GM20431 (cell line): ENCODE results near the gene KRTAP4-3.
"Not testable (repeated sequence)": the region's sequence is repeated elsewhere in the genome, so short reads cannot be mapped to it uniquely, and the experiment has no call there.

Experiments used
- in situ Hi-C: fragments of 300-500 bp; cut with MseI, MboI; formaldehyde crosslinking; loops from one replicate; pipeline ENCODE4 v1.15.0; 2020; ENCODE audit warnings: low sequenced_read_pairs; ENCODE audit not compliant: unreplicated experiment

The KRTAP4-3 gene

GRCh38 chr17:41121742-41122141, 46.3 kb downstream of the KRTAP4-3 start:
- in situ Hi-C loops = no loop called here

- in situ Hi-C loops = not testable (repeated sequence)
Observed at GRCh38 chr17:41119696-41120690, 48.0 kb downstream of the KRTAP4-3 start.

- in situ Hi-C loops = no loop called here
Observed at GRCh38 chr17:41118721-41119120, 49.3 kb downstream of the KRTAP4-3 start.

- in situ Hi-C loops = not testable (repeated sequence)
Observed at GRCh38 chr17:41117846-41118386, 50.1 kb downstream of the KRTAP4-3 start, which contains the start of gene KRTAP4-11. KRTAP4-11 (minus strand) TSS chr17:41118373; CDS start chr17:41118315, 58 bp downstream.
